SW 1271 (cell line): ENCODE results near the gene ARSG.
A peak's percentile ranks its signal among the peaks of the same experiment; 100 is the strongest.

Experiments
- DNase-seq, 2 experiments: peaks; one replicate each; lab custom pipeline; 2025; lab: John Stamatoyannopoulos, UW

ARSG gene

GRCh38 chr17:68378268-68379176, 87.2 kb downstream of the ARSG start:
- DNase-seq = peak in 1 of 2 experiments; percentile 17

- DNase-seq = no peak
These were observed 87.8 kb downstream of the ARSG start for GRCh38 chr17:68379177-68379510.

- DNase-seq = no peak
These were observed 88.7 kb downstream of the ARSG start for GRCh38 chr17:68379692-68380677.

- no peak for DNase-seq
These were observed 90.0 kb downstream of the ARSG start for GRCh38 chr17:68381076-68381900.

- DNase-seq = no peak
These were observed 91.3 kb downstream of the ARSG start for GRCh38 chr17:68382582-68383085.

GRCh38 chr17:68383120-68383442, 91.8 kb downstream of the ARSG start:
- DNase-seq = no peak

GRCh38 chr17:68383443-68384321, 92.4 kb downstream of the ARSG start:
- no peak for DNase-seq

GRCh38 chr17:68384471-68384870, 93.2 kb downstream of the ARSG start:
- no peak for DNase-seq

GRCh38 chr17:68384941-68385340, 93.6 kb downstream of the ARSG start:
- no peak for DNase-seq

GRCh38 chr17:68385490-68386215, 94.4 kb downstream of the ARSG start:
- DNase-seq = no peak

- DNase-seq = no peak
These were observed 96.3 kb downstream of the ARSG start for GRCh38 chr17:68387435-68388218.

GRCh38 chr17:68389041-68389440, 97.7 kb downstream of the ARSG start:
- DNase-seq = no peak

- DNase-seq = no peak
These were observed 99.7 kb downstream of the ARSG start for GRCh38 chr17:68390888-68391545.

GRCh38 chr17:68391561-68392268, 100.4 kb downstream of the ARSG start:
- no peak for DNase-seq

- DNase-seq = no peak
These were observed 103.5 kb downstream of the ARSG start for GRCh38 chr17:68394608-68395331.

- DNase-seq = no peak
These were observed 105.2 kb downstream of the ARSG start for GRCh38 chr17:68396226-68397107.
